Transverse colon (tissue), 4 donors: ENCODE data around the gene TPSB2.

Source experiments
- CTCF ChIP-seq, 5 experiments: fragments of 200-600 bp in 3 of 5; fragments of 450-650 bp in 2 of 5; sonication (generic) in 3 of 5; IDR thresholded peaks; 1 replicate in 2 of 5; 2 replicates in 3 of 5; pipeline ENCODE4 v1.5.1; 2016 to 2017; ENCODE audit warnings: antibody characterized with exemption in 5 of 5, inconsistent platforms in 3 of 5, mild to moderate bottlenecking in 2 of 5, moderate library complexity in 1 of 5
- EP300 ChIP-seq: sonication (generic); formaldehyde crosslinking; IDR thresholded peaks from one replicate; pipeline ENCODE4 v1.6.1; 2017; ENCODE audit warnings: antibody characterized with exemption, low read depth
- POLR2A ChIP-seq: fragments of 450-650 bp; IDR thresholded peaks from one replicate; pipeline ENCODE4 v1.6.1; 2016; ENCODE audit warnings: antibody characterized with exemption, mild to moderate bottlenecking, moderate library complexity
- POLR2AphosphoS5 ChIP-seq, 3 donors: sonication (generic); formaldehyde crosslinking; IDR thresholded peaks; one replicate each; pipeline ENCODE4 v1.6.1; 2016; ENCODE audit warnings: antibody characterized with exemption in 3 of 3

- TF ChIP-seq CTCF (IDR thresholded peaks at IDR 0.05) (no peak), POLR2A (no peak), POLR2AphosphoS5 (IDR thresholded peaks at IDR 0.05) (no peak), EP300 (no peak)
These were observed 13.1 kb downstream of the TPSB2 start for GRCh38 chr16:1216681-1217400.
